Muscle of back (tissue), 13 donors: ENCODE data around the gene DCAF11. TPM values are rescaled to one million over a fixed set of nuclear protein-coding genes. Genes with fewer than 3 reads are reported as not detected.

Experiments
- DNase-seq, 3 donors: peaks; one replicate each; pipeline versions ENCODE4 v3.0.0 to v3.0.0-alpha.2; 2013
- long read RNA-seq, 9 donors: transcript quantifications; one replicate each; lab custom pipeline, GENCODE V29; 2026
- polyA plus RNA-seq, 10 donors: library from polyadenylated mRNA; unstranded; fragments of 120-200 nt; gene quantifications; one replicate each; pipeline ENCODE4 v1.2.1, GENCODE V29; 2013; ENCODE audit not compliant: insufficient read length in 10 of 10

DCAF11 gene
- polyA plus RNA-seq: 10 to 100 TPM; 35.0 to 45.0 (median 38.1) TPM
- long read RNA-seq, donor 1, full-length matches to known transcripts: 5 of 10 reads
- long read RNA-seq, donor 1, partial matches to known transcripts: 5 of 10 reads
- long read RNA-seq, donor 1, other reads (novel, unspliced or antisense): 0 of 10 reads
- long read RNA-seq, donor 2, full-length matches to known transcripts: 4 of 4 reads
- long read RNA-seq, donor 2, partial matches to known transcripts: 0 of 4 reads
- long read RNA-seq, donor 2, other reads (novel, unspliced or antisense): 0 of 4 reads
- long read RNA-seq, donor 3: 0 reads
- long read RNA-seq, donor 4, full-length matches to known transcripts: 1 of 1 reads
- long read RNA-seq, donor 4, partial matches to known transcripts: 0 of 1 reads
- long read RNA-seq, donor 4, other reads (novel, unspliced or antisense): 0 of 1 reads
- long read RNA-seq, donor 5, full-length matches to known transcripts: 3 of 3 reads
- long read RNA-seq, donor 5, partial matches to known transcripts: 0 of 3 reads
- long read RNA-seq, donor 5, other reads (novel, unspliced or antisense): 0 of 3 reads
- long read RNA-seq, donor 6, full-length matches to known transcripts: 3 of 12 reads
- long read RNA-seq, donor 6, partial matches to known transcripts: 9 of 12 reads
- long read RNA-seq, donor 6, other reads (novel, unspliced or antisense): 0 of 12 reads
- long read RNA-seq, donor 7, full-length matches to known transcripts: 2 of 2 reads
- long read RNA-seq, donor 7, partial matches to known transcripts: 0 of 2 reads
- long read RNA-seq, donor 7, other reads (novel, unspliced or antisense): 0 of 2 reads
- long read RNA-seq, donor 8, full-length matches to known transcripts: 2 of 2 reads
- long read RNA-seq, donor 8, partial matches to known transcripts: 0 of 2 reads
- long read RNA-seq, donor 8, other reads (novel, unspliced or antisense): 0 of 2 reads
- long read RNA-seq, donor 9: 0 reads

- peak; percentile 99 to 100 (median 100) for DNase-seq
Observed at GRCh38 chr14:24114532-24115421, at the start of gene DCAF11, which contains the start of gene NRL. Gene DCAF11 (plus strand): TSS chr14:24114777. CDS start chr14:24115595, 818 bp downstream. Gene NRL (minus strand): TSS chr14:24114949. CDS start chr14:24082848, 32,101 bp downstream.

- DNase-seq: no peak
Observed at GRCh38 chr14:24064856-24065255, 49.7 kb upstream of the DCAF11 start.

GRCh38 chr14:24065408-24065807, 49.2 kb upstream of the DCAF11 start:
- DNase-seq: no peak

GRCh38 chr14:24066496-24067132, 48.0 kb upstream of the DCAF11 start:
- no peak for DNase-seq

GRCh38 chr14:24067133-24068082, 47.2 kb upstream of the DCAF11 start:
- DNase-seq: no peak

GRCh38 chr14:24068711-24069410, 45.7 kb upstream of the DCAF11 start:
- no peak for DNase-seq

- DNase-seq: no peak
Observed at GRCh38 chr14:24069411-24069735, 45.2 kb upstream of the DCAF11 start.

GRCh38 chr14:24070285-24071143, 44.1 kb upstream of the DCAF11 start:
- DNase-seq: no peak

GRCh38 chr14:24071144-24071697, 43.4 kb upstream of the DCAF11 start, which contains the start of gene CPNE6:
Gene CPNE6 (plus strand): TSS chr14:24071562. CDS start chr14:24072937, 1,375 bp downstream.
- no peak for DNase-seq

- DNase-seq: no peak
Observed at GRCh38 chr14:24071836-24072430, 42.6 kb upstream of the DCAF11 start.

- no peak for DNase-seq
Observed at GRCh38 chr14:24072436-24072835, 42.1 kb upstream of the DCAF11 start.

GRCh38 chr14:24072881-24073877, 41.4 kb upstream of the DCAF11 start:
- no peak for DNase-seq

- DNase-seq: no peak
Observed at GRCh38 chr14:24074625-24075484, 39.7 kb upstream of the DCAF11 start.

GRCh38 chr14:24075485-24076301, 38.9 kb upstream of the DCAF11 start:
- no peak for DNase-seq
